ENCODE data around the gene KCTD8.

The KCTD8 gene

GRCh38 chr4:44165938-44166337 lies 282.7 kb downstream of the KCTD8 start:
- H3K4me3 ChIP-seq (ENCODE audit: low read length): no peak overlapping the region
- no peak for TF ChIP-seq CTCF (conservative IDR thresholded peaks at IDR 0.05; ENCODE audit: low read length)
- no peak for DNase-seq (ENCODE audit: low read depth)

- no peak overlapping the region for H3K4me3 ChIP-seq (ENCODE audit: low read length)
- TF ChIP-seq CTCF (conservative IDR thresholded peaks at IDR 0.05; ENCODE audit: low read length): no peak
- no peak for DNase-seq (ENCODE audit: low read depth)
These were observed 285.9 kb downstream of the KCTD8 start for GRCh38 chr4:44162538-44163270.

GRCh38 chr4:44161756-44162155 lies 286.9 kb downstream of the KCTD8 start:
- no peak overlapping the region for H3K4me3 ChIP-seq (ENCODE audit: low read length)
- no peak for DNase-seq (ENCODE audit: low read depth)
- TF ChIP-seq CTCF (conservative IDR thresholded peaks at IDR 0.05; ENCODE audit: low read length): no peak

GRCh38 chr4:44160776-44161367 lies 287.7 kb downstream of the KCTD8 start:
- H3K4me3 ChIP-seq (ENCODE audit: low read length): no peak overlapping the region
- DNase-seq (ENCODE audit: low read depth): no peak
- no peak for TF ChIP-seq CTCF (conservative IDR thresholded peaks at IDR 0.05; ENCODE audit: low read length)

- no peak for DNase-seq (ENCODE audit: low read depth)
- TF ChIP-seq CTCF (conservative IDR thresholded peaks at IDR 0.05; ENCODE audit: low read length): no peak
- no peak overlapping the region for H3K4me3 ChIP-seq (ENCODE audit: low read length)
These were observed 288.6 kb downstream of the KCTD8 start for GRCh38 chr4:44159991-44160390.

- DNase-seq (ENCODE audit: low read depth): no peak
- H3K4me3 ChIP-seq (ENCODE audit: low read length): no peak overlapping the region
- TF ChIP-seq CTCF (conservative IDR thresholded peaks at IDR 0.05; ENCODE audit: low read length): no peak
These were observed 290.9 kb downstream of the KCTD8 start for GRCh38 chr4:44157611-44158277.
